Measurements from ENCODE around the gene PRIMA1.

GRCh38 chr14:93753647-93754046, 34.6 kb downstream of the PRIMA1 start:
- no peak for TF ChIP-seq CTCF (IDR thresholded peaks at IDR 0.05; ENCODE audit: low read depth, low read length, poor library complexity, severe bottlenecking)
- no peak for TF ChIP-seq EZH2phosphoT487 (IDR thresholded peaks at IDR 0.05; ENCODE audit: borderline replicate concordance, low read length)
